Measurements from ENCODE around the gene FGF9. TPM values are rescaled to one million over a fixed set of nuclear protein-coding genes. Genes with fewer than 3 reads are reported as not detected.

Gene FGF9
- 0.39 and 0.60 TPM in 2 replicates for total RNA-seq

DNA sequence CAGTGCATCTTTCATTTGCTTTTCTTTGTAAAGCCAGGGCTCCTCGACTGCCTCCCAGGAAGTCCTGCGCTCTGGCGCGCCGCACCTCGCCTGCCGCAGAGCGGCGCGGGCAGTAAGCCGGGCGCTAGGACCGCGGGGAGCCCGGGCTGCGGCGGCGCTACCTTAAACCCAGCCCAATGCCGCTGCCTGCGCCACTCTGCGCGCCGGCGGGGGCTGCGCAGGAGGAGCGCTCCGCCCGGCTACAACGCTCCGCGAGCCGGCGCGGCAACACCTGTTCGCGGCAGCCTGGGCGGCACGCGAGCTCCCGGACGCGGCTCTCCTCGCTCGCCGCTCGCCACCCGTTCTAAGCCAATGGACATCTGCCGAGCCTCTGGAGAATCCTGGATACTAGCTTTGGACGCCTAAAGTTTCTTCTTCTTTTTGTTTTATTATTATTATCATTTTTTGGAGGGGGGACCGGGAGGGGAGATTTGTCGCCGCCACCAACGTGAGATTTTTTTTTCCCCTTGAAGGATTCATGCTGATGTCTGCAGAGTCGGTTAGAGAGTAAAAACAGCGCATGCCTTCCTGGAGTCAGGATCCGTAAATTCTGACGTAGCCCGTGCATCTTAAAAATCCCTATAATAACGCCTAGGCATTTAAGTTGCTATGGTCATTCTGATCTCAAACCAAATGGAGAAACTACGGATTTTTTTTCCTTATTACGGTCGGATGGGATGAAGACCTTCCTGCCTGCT is at the start of gene FGF9:
TSS of gene FGF9 (plus strand) at position 191 of the 737 bp plus-strand sequence. CDS start 840 bp downstream, outside the sequence.
- H3K36me3 Mint-ChIP-seq (ENCODE audit: low read depth): no peaks in the 10 kb centered on the region
- H3K4me1 Mint-ChIP-seq (ENCODE audit: low read depth): peaks cover 43% of the 10 kb centered on the region
- peaks cover 69% of the 10 kb centered on the region for H3K27me3 Mint-ChIP-seq (ENCODE audit: low read depth)
- peak; percentile 76 for DNase-seq (ENCODE audit: low spot score)
- H3K4me3 Mint-ChIP-seq (ENCODE audit: low read depth): peak within 1 kb of the TSS; percentile 79
- no peaks in the 10 kb centered on the region for H3K9me3 Mint-ChIP-seq
- no peak within 1 kb of the TSS for H3K27ac Mint-ChIP-seq
- intact Hi-C loops (cut with micrococcal nuclease): loop anchor here (2.0 to 10.0 kb wide), 5 partner anchors 66 to 494 kb away; partner anchors contain the start of gene MICU2

DNA sequence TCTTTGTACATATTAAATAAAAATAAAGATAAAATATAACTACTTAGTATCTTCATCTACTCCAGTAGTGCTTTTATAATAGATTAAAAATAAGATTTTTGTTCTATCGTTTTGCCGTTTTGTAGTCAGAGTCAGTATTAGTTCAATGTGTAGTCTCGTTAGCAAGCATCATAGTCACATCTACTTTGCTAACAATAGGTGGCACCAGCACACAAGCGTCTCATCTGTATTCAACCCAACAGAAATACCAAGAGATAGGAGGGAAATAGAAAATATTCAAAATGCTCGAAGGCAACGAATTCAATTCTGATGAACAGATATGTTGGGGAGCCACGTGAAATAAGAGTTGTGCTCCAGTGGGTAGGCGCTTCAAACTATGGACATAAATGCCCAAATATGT is 45.5 kb upstream of the FGF9 start:
- Mint-ChIP-seq H3K9me3 (no peaks in the 10 kb centered on the region), H3K27ac (no peak overlapping the region), H3K27me3 (ENCODE audit: low read depth) (peaks cover 12% of the 10 kb centered on the region), H3K4me3 (ENCODE audit: low read depth) (no peak overlapping the region), H3K36me3 (ENCODE audit: low read depth) (no peaks in the 10 kb centered on the region), H3K4me1 (ENCODE audit: low read depth) (peaks cover 5% of the 10 kb centered on the region)
- intact Hi-C loops (cut with micrococcal nuclease): no loop called here
- DNase-seq (ENCODE audit: low spot score): no peak

DNA sequence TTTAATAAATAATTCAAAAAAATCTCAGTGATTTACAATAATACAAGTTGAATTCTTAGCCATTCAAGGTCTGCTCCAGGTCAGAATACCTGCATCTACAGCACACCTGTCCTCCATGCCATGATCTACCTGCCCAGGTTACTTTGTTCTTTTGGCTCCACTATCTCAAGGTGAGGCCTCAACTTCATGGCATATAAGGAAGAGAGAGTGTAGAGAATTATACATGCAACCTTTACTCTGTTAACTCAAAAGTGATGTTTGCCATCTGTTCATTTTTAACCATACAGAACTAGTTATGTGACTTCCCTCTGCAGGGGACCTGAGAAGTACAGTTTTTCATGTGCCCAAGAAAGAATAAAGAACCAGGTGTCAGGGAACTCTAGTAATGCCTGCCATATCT is 38.7 kb upstream of the FGF9 start:
- DNase-seq (ENCODE audit: low spot score): no peak
- Mint-ChIP-seq H3K4me3 (ENCODE audit: low read depth) (no peak overlapping the region), H3K4me1 (ENCODE audit: low read depth) (no peaks in the 10 kb centered on the region), H3K27ac (no peak overlapping the region), H3K9me3 (peaks cover 10% of the 10 kb centered on the region), H3K36me3 (ENCODE audit: low read depth) (no peaks in the 10 kb centered on the region), H3K27me3 (ENCODE audit: low read depth) (peaks cover 9% of the 10 kb centered on the region)
- intact Hi-C loops (cut with micrococcal nuclease): loop anchor here (10.0 kb wide), 2 partner anchors 83 to 1393 kb away; no protein-coding TSS in a partner anchor

DNA sequence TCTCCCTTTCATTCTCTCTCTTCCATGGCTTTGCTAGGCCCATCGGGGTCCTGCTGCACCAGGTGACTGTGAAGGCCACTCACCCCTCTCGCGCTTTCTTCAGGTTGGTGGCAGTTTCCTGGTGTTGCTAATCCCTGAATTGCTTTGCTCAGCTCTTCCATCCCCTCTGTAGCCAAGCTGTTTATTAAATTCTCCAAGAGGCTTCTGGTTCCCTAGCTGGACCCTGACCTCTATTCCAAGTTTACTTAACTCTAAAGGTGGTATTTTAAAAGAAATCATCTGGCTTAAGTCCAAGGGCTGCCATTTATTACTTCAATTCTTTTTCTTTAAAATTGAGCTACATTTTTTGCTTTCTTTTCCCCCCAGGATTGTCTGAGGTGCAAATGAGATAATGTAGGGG is 34.2 kb upstream of the FGF9 start:
- Mint-ChIP-seq H3K4me3 (ENCODE audit: low read depth) (no peak overlapping the region), H3K27me3 (ENCODE audit: low read depth) (peaks cover 5% of the 10 kb centered on the region), H3K27ac (no peak overlapping the region), H3K4me1 (ENCODE audit: low read depth) (no peaks in the 10 kb centered on the region), H3K36me3 (ENCODE audit: low read depth) (no peaks in the 10 kb centered on the region), H3K9me3 (peaks cover 3% of the 10 kb centered on the region)
- DNase-seq (ENCODE audit: low spot score): no peak
- intact Hi-C loops (cut with micrococcal nuclease): loop anchor here (10.0 kb wide), 2 partner anchors 78 to 1388 kb away; no protein-coding TSS in a partner anchor

DNA sequence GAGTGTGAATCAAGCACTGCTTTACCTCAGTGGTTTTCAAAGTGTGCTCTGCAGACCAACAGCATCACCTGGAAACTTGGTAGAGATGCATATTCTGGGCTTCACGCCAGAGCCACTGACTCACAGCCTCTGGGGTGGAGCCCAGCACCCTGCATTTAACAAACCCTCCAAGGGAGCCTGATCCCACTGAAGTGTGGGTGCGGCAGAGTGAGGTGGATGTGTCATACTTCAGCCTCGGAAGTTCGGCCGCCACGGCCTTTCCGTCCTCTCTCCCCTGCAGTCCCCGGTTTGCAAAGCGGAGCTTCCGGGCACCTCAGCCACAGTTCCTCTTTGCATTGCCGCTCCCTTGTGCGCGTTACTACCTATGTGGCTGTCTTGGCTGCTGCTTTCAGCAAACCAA is 33.6 kb upstream of the FGF9 start:
- DNase-seq (ENCODE audit: low spot score): no peak
- no peak overlapping the region for H3K4me3 Mint-ChIP-seq (ENCODE audit: low read depth)
- no peaks in the 10 kb centered on the region for H3K9me3 Mint-ChIP-seq
- no peaks in the 10 kb centered on the region for H3K36me3 Mint-ChIP-seq (ENCODE audit: low read depth)
- no peaks in the 10 kb centered on the region for H3K4me1 Mint-ChIP-seq (ENCODE audit: low read depth)
- peaks cover 7% of the 10 kb centered on the region for H3K27me3 Mint-ChIP-seq (ENCODE audit: low read depth)
- H3K27ac Mint-ChIP-seq: no peak overlapping the region
- intact Hi-C loops (cut with micrococcal nuclease): loop anchor here (10.0 kb wide), 2 partner anchors 78 to 1388 kb away; no protein-coding TSS in a partner anchor

DNA sequence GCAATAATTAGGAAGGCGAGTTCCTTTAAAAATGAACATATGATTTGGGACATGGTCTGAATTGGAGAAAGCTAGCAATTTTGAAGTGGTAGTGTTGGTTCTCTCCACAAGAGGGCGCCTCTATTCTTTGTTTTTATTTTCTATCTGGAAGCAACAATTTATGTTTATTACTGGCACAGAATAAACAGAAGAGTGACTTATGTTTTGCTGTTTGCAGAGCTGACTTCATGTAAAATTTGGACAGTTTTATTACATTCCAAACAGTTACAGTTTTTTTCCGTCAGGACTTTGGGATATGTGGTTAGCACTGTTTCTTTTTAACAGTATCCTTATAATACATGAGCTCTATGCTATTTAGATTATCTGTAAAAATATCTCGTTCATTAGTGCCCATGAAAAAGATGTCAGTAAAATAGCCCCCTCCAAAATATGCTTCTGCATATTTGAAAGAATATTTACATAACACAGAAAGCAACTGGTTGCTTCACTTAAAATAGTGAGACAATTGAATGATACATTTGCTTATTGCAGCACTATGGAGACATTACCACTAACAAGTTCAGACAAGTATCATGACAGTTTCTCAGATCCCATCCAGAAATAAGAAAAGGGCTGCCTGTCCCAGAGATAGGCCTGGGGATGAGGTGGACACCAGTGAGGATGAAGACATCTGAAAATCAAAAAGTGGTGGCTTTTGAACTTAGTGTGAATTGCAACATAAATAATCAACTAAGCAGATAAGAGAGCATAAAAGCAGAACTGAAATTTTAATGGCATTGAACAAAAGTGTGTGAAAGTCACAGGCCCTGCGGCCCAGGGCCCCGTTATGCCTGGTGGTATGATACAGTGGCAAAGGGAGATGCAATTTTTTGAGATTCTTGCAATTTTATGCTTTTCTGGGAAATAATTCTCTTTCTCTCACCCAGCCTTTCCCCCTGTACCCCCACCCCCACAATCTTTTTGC is 32.3 kb upstream of the FGF9 start:
- Mint-ChIP-seq H3K4me1 (ENCODE audit: low read depth) (no peaks in the 10 kb centered on the region), H3K27ac (no peak overlapping the region), H3K9me3 (no peaks in the 10 kb centered on the region), H3K27me3 (ENCODE audit: low read depth) (peaks cover 7% of the 10 kb centered on the region), H3K36me3 (ENCODE audit: low read depth) (no peaks in the 10 kb centered on the region), H3K4me3 (ENCODE audit: low read depth) (no peak overlapping the region)
- intact Hi-C loops (cut with micrococcal nuclease): loop anchor here (1.0 to 10.0 kb wide), 3 partner anchors 76 to 1386 kb away; no protein-coding TSS in a partner anchor
- no peak for DNase-seq (ENCODE audit: low spot score)

DNA sequence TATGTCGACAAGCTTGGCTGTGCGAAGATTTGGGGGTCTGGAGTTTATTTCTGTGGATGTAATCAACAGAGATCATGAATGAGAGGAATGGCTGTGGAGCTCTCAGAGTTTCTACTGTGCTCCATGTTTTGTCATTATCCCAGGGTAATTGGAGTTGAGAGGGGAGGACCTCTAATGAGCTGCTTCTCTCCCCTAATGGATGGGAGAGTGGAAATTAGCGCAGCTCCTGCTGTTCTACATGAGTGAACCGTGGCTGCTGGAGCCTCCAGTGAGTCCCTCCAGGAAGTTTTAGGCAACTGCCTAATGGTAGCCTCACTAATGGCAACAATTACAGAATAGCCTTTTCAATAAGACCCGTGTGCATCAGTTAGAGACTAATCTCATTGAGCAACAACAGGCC is 31.3 kb upstream of the FGF9 start:
- no peaks in the 10 kb centered on the region for H3K36me3 Mint-ChIP-seq (ENCODE audit: low read depth)
- no peak overlapping the region for H3K4me3 Mint-ChIP-seq (ENCODE audit: low read depth)
- intact Hi-C loops (cut with micrococcal nuclease): loop anchor here (10.0 kb wide), 2 partner anchors 75 to 1385 kb away; no protein-coding TSS in a partner anchor
- H3K9me3 Mint-ChIP-seq: no peaks in the 10 kb centered on the region
- H3K27me3 Mint-ChIP-seq (ENCODE audit: low read depth): peaks cover 7% of the 10 kb centered on the region
- no peak for DNase-seq (ENCODE audit: low spot score)
- no peak overlapping the region for H3K27ac Mint-ChIP-seq
- H3K4me1 Mint-ChIP-seq (ENCODE audit: low read depth): no peaks in the 10 kb centered on the region

DNA sequence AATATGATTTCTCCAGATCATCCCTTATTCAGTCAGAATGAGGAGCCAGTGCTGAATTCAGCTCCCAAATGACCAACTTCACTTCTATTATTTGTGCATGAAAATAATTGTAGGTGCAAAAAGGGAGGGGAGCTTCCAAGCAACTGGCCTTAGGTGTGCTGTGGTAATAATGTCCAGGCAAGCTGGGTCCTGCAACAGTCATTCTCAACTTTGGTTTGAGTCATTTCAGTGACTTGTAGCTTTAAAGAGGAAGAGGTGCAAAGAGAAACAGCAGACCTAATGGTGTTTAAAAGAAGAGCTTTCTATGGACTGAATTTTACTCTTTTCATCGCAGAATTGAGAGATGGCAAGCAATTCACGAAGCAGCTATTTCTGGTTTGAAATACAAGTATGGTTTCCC is 29.2 kb upstream of the FGF9 start:
- H3K4me3 Mint-ChIP-seq (ENCODE audit: low read depth): no peak overlapping the region
- H3K27ac Mint-ChIP-seq: no peak overlapping the region
- intact Hi-C loops (cut with micrococcal nuclease): no loop called here
- peaks cover 6% of the 10 kb centered on the region for H3K27me3 Mint-ChIP-seq (ENCODE audit: low read depth)
- H3K4me1 Mint-ChIP-seq (ENCODE audit: low read depth): no peaks in the 10 kb centered on the region
- H3K36me3 Mint-ChIP-seq (ENCODE audit: low read depth): no peaks in the 10 kb centered on the region
- no peak for DNase-seq (ENCODE audit: low spot score)
- no peaks in the 10 kb centered on the region for H3K9me3 Mint-ChIP-seq

DNA sequence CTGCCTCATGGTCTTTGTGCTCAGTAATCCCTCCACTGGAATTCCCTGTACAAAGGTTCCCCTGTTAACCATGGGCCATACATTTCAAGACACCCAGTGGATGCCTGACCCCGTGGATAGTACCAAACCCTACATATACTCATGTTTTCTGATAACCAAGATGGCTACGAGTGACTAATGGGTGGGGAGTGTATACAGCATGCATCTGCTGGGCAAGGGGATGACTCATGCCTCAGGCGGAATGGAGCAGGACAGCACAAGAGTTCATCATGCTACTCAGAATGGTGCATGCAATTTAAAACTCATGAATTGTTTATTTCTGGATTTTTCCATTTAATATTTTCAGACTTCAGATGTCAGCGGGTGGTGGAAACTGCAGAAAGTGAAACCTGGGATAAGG is 13.3 kb upstream of the FGF9 start:
- intact Hi-C loops (cut with micrococcal nuclease): no loop called here
- Mint-ChIP-seq H3K4me3 (ENCODE audit: low read depth) (no peak overlapping the region), H3K36me3 (ENCODE audit: low read depth) (no peaks in the 10 kb centered on the region), H3K27me3 (ENCODE audit: low read depth) (peaks cover 26% of the 10 kb centered on the region), H3K4me1 (ENCODE audit: low read depth) (no peaks in the 10 kb centered on the region), H3K9me3 (no peaks in the 10 kb centered on the region), H3K27ac (no peak overlapping the region)
- DNase-seq (ENCODE audit: low spot score): no peak

DNA sequence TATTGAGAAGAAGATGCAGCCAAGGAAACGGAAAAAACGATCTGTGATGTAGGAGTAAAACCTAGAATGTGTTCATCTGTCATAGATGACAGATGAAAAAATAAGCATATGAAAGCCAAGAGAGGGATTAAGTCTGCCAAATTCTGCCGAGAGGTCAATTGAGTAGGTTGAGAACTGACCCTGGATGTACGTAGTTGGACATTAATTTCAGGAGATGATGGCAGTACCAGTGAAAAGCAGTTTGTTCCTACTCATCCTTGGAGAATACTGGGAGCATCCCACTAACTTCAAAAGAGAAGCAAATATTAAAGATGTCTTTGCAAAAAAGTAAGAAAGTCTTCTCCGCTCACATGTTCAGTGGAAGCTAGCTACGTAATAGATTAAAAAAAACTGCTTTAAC is 11.8 kb upstream of the FGF9 start:
- no peak overlapping the region for H3K4me3 Mint-ChIP-seq (ENCODE audit: low read depth)

DNA sequence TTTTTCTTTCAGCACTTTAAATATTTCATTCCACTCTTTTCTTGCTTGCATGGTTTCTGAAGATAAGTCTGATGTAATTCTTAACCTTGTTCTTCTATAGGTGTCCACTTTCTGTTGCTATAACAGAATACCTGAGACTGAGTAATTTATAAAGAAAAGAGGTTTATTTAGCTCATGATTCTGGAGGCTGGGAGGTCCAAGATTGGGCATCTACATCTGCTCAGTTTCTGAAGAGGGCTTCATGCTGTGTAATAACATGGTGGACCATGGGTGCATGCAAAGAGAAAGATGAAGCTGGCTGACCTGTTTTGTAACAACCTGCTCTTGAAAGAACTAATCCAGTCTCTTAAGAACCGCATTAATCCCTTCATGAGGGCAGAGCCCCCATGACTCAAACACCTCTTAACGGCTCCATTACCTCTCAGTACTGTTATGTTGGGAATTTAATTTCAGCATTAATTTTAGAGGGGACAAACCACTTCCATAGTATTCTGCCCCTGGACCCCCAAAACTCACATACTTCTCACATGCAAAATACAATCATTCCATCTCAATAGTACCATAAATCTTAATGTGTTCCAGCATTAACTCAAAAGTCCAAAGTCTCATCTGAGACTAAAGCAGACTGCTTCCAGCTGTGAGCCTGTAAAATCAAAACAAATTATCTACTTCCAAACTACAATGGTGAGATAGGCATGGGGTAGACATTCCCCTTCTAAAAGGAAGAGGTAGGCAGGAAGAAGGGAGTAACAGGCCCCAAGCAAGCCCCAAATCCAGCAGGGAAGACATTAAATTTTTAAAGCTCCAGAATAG is 9.6 kb upstream of the FGF9 start:
- H3K27me3 Mint-ChIP-seq (ENCODE audit: low read depth): peaks cover 27% of the 10 kb centered on the region
- H3K9me3 Mint-ChIP-seq: no peaks in the 10 kb centered on the region
- H3K27ac Mint-ChIP-seq: no peak overlapping the region
- intact Hi-C loops (cut with micrococcal nuclease): no loop called here
- no peaks in the 10 kb centered on the region for H3K4me1 Mint-ChIP-seq (ENCODE audit: low read depth)
- no peak overlapping the region for H3K4me3 Mint-ChIP-seq (ENCODE audit: low read depth)
- H3K36me3 Mint-ChIP-seq (ENCODE audit: low read depth): no peaks in the 10 kb centered on the region
- no peak for DNase-seq (ENCODE audit: low spot score)

More for the DNA sequence above, 11.8 kb upstream of the FGF9 start:
- Mint-ChIP-seq H3K4me1 (ENCODE audit: low read depth) (no peaks in the 10 kb centered on the region), H3K27me3 (ENCODE audit: low read depth) (peaks cover 26% of the 10 kb centered on the region), H3K27ac (no peak overlapping the region), H3K9me3 (no peaks in the 10 kb centered on the region), H3K36me3 (ENCODE audit: low read depth) (no peaks in the 10 kb centered on the region)
- intact Hi-C loops (cut with micrococcal nuclease): no loop called here
- DNase-seq (ENCODE audit: low spot score): no peak

DNA sequence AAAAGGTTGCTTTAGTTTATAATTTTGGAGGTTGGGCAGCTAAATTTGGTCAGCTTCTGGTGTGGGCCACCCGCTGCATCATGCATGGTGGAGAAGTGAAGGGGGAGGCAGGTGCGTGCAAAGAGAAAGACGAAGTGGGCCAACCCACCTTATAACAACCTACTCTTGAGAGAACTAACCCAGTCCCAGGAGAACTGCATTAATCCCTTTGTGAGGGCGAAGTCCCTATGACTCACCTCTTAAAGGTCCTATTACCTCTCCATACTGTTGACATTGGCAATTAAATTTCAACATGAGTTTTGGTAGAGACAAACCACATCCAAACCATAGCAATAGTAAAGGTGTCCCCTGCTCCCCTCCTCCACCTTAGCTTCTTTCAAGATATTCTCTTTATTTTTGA is 7.7 kb upstream of the FGF9 start:
- H3K36me3 Mint-ChIP-seq (ENCODE audit: low read depth): no peaks in the 10 kb centered on the region
- no peak overlapping the region for H3K27ac Mint-ChIP-seq
- intact Hi-C loops (cut with micrococcal nuclease): no loop called here
- peaks cover 34% of the 10 kb centered on the region for H3K27me3 Mint-ChIP-seq (ENCODE audit: low read depth)
- no peaks in the 10 kb centered on the region for H3K4me1 Mint-ChIP-seq (ENCODE audit: low read depth)
- DNase-seq (ENCODE audit: low spot score): no peak
- no peaks in the 10 kb centered on the region for H3K9me3 Mint-ChIP-seq
- H3K4me3 Mint-ChIP-seq (ENCODE audit: low read depth): no peak overlapping the region
